K562 (cell line): ENCODE data around the gene DBP. TPM values are rescaled to one million over a fixed set of nuclear protein-coding genes. Genes with fewer than 3 reads are reported as not detected.

ENCODE experiments used
- CHD2 ChIP-seq: IDR thresholded peaks from 2 replicates; pipeline ENCODE4 v1.6.1; 2011; ENCODE audit warnings: low read depth, low read length
- CXXC5 ChIP-seq: fragments of 250-450 bp; sonication (Bioruptor Pico); IDR thresholded peaks from 2 replicates; pipeline ENCODE4 v1.8.0; 2022; ENCODE audit warnings: inconsistent platforms, mild to moderate bottlenecking, moderate library complexity
- ESRRA ChIP-seq: fragments of 450-650 bp; IDR thresholded peaks from 2 replicates; pipeline ENCODE4 v1.6.1; 2014; ENCODE audit warnings: low read depth, mild to moderate bottlenecking, moderate library complexity, borderline replicate concordance
- FIP1L1 ChIP-seq: fragments of 200-400 bp; formaldehyde crosslinking; IDR thresholded peaks from 2 replicates; pipeline ENCODE4 v1.6.1; 2018; ENCODE audit warnings: mild to moderate bottlenecking, low read depth, low read length; ENCODE audit not compliant: poor library complexity, severe bottlenecking
- HNRNPLL ChIP-seq: fragments of 200-400 bp; formaldehyde crosslinking; IDR thresholded peaks from 2 replicates; pipeline ENCODE4 v1.6.1; 2017; ENCODE audit warnings: low read length, low read depth, mild to moderate bottlenecking; ENCODE audit not compliant: poor library complexity, severe bottlenecking
- MBD2 ChIP-seq: sonication (generic); IDR thresholded peaks from 2 replicates; pipeline ENCODE4 v1.6.1; 2016; ENCODE audit warnings: low read depth, borderline replicate concordance
- NFYB ChIP-seq: IDR thresholded peaks from 2 replicates; pipeline ENCODE4 v1.6.1; 2011; ENCODE audit warnings: mild to moderate bottlenecking, moderate library complexity; ENCODE audit not compliant: insufficient read length; ENCODE audit errors: extremely low read depth
- POLR2G ChIP-seq: fragments of 200-400 bp; formaldehyde crosslinking; IDR thresholded peaks from 2 replicates; pipeline ENCODE4 v1.6.1; 2017; ENCODE audit warnings: low read depth, mild to moderate bottlenecking, antibody characterized with exemption, low read length, moderate library complexity
- POU5F1 ChIP-seq: fragments of 150-350 bp; IDR thresholded peaks from 2 replicates; pipeline ENCODE4 v1.6.1; 2014; ENCODE audit warnings: borderline replicate concordance, low read length, low read depth, mild to moderate bottlenecking; ENCODE audit not compliant: partially characterized antibody
- RBM34 ChIP-seq: fragments of 200-400 bp; formaldehyde crosslinking; IDR thresholded peaks from 2 replicates; pipeline ENCODE4 v1.6.1; 2018; ENCODE audit warnings: low read length, borderline replicate concordance; ENCODE audit not compliant: insufficient read depth
- YY1 ChIP-seq, 3 experiments: IDR thresholded peaks; 2 replicates each; pipeline ENCODE4 v1.6.1; 2011; ENCODE audit warnings: low read length in 2 of 3, mild to moderate bottlenecking in 2 of 3, moderate library complexity in 2 of 3, borderline replicate concordance in 1 of 3, control low read depth in 1 of 3, low read depth in 1 of 3; ENCODE audit not compliant: insufficient read depth in 3 of 3, insufficient replicate concordance in 2 of 3, control insufficient read depth in 1 of 3, insufficient read length in 1 of 3; ENCODE audit errors: extremely low read depth in 1 of 3
- polyA plus RNA-seq, 8 experiments: library from polyadenylated mRNA; depleted of rRNA in 4 of 8; stranded (reverse) in 5 of 8; unstranded in 3 of 8; fragments of >200 nt; fragmentation: Nextera tagmentation in 2 of 8; fragmentation: Illumina TruSeq in 1 of 8; extraction: Ambion mirVana in 2 of 8; extraction: Trizol in 1 of 8; gene quantifications; 2 replicates each; pipeline versions ENCODE4 v1.2.1 to v1.2.3, GENCODE V29; 2011 to 2014; ENCODE audit warnings: inconsistent platforms in 1 of 8, missing spikeins in 1 of 8
- total RNA-seq, 7 experiments: library from RNA; depleted of rRNA in 6 of 7; stranded (reverse); fragments of >200 nt in 6 of 7; fragmentation: Illumina TruSeq in 2 of 7; extraction: Trizol in 2 of 7; gene quantifications; 2 replicates each; pipeline versions ENCODE4 v1.2.1 to v1.2.3, GENCODE V29; 2011 to 2021; ENCODE audit warnings: low replicate concordance in 1 of 7
- TF ChIP-seq, protein P1 (sequence below): conservative IDR thresholded peaks from 2 replicates; pipeline ENCODE4 v1.6.1; 2011; ENCODE audit warnings: low read depth, mild to moderate bottlenecking, low read length; ENCODE audit not compliant: control insufficient read depth
- TF ChIP-seq, protein P2 (sequence below), 2 experiments: IDR thresholded peaks; 2 replicates each; pipeline ENCODE4 v1.6.1; 2011; ENCODE audit warnings: borderline replicate concordance in 1 of 2, control low read depth in 1 of 2, low read depth in 1 of 2, low read length in 1 of 2, mild to moderate bottlenecking in 1 of 2, mixed read lengths in 1 of 2, moderate library complexity in 1 of 2; ENCODE audit not compliant: insufficient read depth in 1 of 2, insufficient read length in 1 of 2, poor library complexity in 1 of 2, severe bottlenecking in 1 of 2; ENCODE audit errors: extremely low read depth in 1 of 2
- TF ChIP-seq, protein P3 (sequence below): fragments of 250-450 bp; sonication (Bioruptor Pico); IDR thresholded peaks from 2 replicates; pipeline ENCODE4 v1.5.0; 2021
- TF ChIP-seq, protein P4 (sequence below): sonication (generic); formaldehyde crosslinking; IDR thresholded peaks from 2 replicates; pipeline ENCODE4 v1.8.1; 2023; ENCODE audit warnings: mild to moderate bottlenecking, missing genetic modification reagents, moderate library complexity
- TF ChIP-seq, protein P5 (sequence below): sonication (generic); formaldehyde crosslinking; IDR thresholded peaks from 2 replicates; pipeline ENCODE4 v1.8.0; 2022; ENCODE audit warnings: mild to moderate bottlenecking, missing genetic modification reagents
- TF ChIP-seq, protein P6 (sequence below), 2 experiments: fragments of 450-650 bp; conservative IDR thresholded peaks; 2 replicates each; pipeline ENCODE4 v1.6.1; 2017; ENCODE audit warnings: mild to moderate bottlenecking in 2 of 2, moderate library complexity in 2 of 2

Gene DBP
- total and polyA plus RNA-seq, 9 of the 15 experiments (the other 6 are each of a cell fraction or from before 2014, with no cell fraction given) = 0.25 to 5.5 (median 1.8) TPM

DNA sequence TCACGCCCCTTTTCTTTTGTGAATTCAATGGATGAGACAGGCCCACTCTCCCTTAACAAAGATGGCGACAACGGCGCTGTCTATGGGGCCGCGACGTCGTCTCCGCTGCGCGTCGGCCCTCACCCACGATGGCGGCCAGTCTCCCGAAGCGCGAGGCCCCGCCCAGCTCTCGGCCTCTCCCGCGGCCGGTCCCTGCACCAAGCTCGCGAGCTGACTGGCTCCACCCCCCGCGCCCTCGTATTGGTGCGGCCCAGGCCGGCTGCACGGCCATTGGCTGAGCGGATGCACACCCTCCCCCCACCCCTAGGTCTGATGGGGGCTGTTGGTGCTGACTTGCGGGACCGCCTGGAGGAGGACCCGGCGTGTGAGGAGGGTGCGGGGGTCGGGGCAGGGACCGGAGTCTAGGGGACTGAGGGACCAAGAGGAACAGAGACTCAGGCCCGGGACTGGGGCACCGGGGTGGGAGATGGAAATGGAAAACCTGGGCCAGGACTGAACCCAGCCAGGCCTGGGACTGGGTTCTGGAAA lies 13.0 kb downstream of the DBP start (continued):
- TF ChIP-seq, protein P1, sequence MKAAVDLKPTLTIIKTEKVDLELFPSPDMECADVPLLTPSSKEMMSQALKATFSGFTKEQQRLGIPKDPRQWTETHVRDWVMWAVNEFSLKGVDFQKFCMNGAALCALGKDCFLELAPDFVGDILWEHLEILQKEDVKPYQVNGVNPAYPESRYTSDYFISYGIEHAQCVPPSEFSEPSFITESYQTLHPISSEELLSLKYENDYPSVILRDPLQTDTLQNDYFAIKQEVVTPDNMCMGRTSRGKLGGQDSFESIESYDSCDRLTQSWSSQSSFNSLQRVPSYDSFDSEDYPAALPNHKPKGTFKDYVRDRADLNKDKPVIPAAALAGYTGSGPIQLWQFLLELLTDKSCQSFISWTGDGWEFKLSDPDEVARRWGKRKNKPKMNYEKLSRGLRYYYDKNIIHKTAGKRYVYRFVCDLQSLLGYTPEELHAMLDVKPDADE = peak; percentile 20; the same call in 1 of the 2 replicates
- TF ChIP-seq, protein P2, sequence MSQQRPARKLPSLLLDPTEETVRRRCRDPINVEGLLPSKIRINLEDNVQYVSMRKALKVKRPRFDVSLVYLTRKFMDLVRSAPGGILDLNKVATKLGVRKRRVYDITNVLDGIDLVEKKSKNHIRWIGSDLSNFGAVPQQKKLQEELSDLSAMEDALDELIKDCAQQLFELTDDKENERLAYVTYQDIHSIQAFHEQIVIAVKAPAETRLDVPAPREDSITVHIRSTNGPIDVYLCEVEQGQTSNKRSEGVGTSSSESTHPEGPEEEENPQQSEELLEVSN (IDR thresholded peaks at IDR 0.05; ENCODE audit: borderline replicate concordance in 1 of 2, extremely low read depth in 1 of 2, insufficient read depth in 1 of 2, insufficient read length in 1 of 2, low read depth in 1 of 2, low read length in 1 of 2, poor library complexity in 1 of 2, severe bottlenecking in 1 of 2) = peak in 1 of 2 experiments; percentile 47
- TF ChIP-seq, protein P3, sequence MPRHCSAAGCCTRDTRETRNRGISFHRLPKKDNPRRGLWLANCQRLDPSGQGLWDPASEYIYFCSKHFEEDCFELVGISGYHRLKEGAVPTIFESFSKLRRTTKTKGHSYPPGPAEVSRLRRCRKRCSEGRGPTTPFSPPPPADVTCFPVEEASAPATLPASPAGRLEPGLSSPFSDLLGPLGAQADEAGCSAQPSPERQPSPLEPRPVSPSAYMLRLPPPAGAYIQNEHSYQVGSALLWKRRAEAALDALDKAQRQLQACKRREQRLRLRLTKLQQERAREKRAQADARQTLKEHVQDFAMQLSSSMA = no peak
- TF ChIP-seq NFYB (peak; percentile 77), CHD2 (peak; percentile 91), FIP1L1 (no peak), YY1 (IDR thresholded peaks at IDR 0.05; ENCODE audit: borderline replicate concordance in 1 of 3, control insufficient read depth in 1 of 3, extremely low read depth in 1 of 3, insufficient read depth in 3 of 3, insufficient read length in 1 of 3, insufficient replicate concordance in 2 of 3, low read depth in 1 of 3, low read length in 2 of 3) (peak; percentile 99 to 100 (median 100)), CXXC5 (CRISPR knock-in tag) (peak; percentile 88), POLR2G (peak; percentile 77), HNRNPLL (peak; percentile 44), ESRRA (peak; percentile 23; the same call in 1 of the 2 replicates), POU5F1 (peak; percentile 44), MBD2 (peak; percentile 89; the same call in 1 of the 2 replicates), RBM34 (0 out of 2 replicates have a peak, but pooled peaks have one; percentile 43)
- TF ChIP-seq, protein P4, sequence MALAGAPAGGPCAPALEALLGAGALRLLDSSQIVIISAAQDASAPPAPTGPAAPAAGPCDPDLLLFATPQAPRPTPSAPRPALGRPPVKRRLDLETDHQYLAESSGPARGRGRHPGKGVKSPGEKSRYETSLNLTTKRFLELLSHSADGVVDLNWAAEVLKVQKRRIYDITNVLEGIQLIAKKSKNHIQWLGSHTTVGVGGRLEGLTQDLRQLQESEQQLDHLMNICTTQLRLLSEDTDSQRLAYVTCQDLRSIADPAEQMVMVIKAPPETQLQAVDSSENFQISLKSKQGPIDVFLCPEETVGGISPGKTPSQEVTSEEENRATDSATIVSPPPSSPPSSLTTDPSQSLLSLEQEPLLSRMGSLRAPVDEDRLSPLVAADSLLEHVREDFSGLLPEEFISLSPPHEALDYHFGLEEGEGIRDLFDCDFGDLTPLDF (CRISPR knock-in tag) = 0 out of 2 replicates have a peak, but pooled peaks have one; percentile 25
- TF ChIP-seq, protein P5, sequence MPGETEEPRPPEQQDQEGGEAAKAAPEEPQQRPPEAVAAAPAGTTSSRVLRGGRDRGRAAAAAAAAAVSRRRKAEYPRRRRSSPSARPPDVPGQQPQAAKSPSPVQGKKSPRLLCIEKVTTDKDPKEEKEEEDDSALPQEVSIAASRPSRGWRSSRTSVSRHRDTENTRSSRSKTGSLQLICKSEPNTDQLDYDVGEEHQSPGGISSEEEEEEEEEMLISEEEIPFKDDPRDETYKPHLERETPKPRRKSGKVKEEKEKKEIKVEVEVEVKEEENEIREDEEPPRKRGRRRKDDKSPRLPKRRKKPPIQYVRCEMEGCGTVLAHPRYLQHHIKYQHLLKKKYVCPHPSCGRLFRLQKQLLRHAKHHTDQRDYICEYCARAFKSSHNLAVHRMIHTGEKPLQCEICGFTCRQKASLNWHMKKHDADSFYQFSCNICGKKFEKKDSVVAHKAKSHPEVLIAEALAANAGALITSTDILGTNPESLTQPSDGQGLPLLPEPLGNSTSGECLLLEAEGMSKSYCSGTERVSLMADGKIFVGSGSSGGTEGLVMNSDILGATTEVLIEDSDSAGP = no peak
- TF ChIP-seq, protein P6, sequence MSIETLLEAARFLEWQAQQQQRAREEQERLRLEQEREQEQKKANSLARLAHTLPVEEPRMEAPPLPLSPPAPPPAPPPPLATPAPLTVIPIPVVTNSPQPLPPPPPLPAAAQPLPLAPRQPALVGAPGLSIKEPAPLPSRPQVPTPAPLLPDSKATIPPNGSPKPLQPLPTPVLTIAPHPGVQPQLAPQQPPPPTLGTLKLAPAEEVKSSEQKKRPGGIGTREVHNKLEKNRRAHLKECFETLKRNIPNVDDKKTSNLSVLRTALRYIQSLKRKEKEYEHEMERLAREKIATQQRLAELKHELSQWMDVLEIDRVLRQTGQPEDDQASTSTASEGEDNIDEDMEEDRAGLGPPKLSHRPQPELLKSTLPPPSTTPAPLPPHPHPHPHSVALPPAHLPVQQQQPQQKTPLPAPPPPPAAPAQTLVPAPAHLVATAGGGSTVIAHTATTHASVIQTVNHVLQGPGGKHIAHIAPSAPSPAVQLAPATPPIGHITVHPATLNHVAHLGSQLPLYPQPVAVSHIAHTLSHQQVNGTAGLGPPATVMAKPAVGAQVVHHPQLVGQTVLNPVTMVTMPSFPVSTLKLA (conservative IDR thresholded peaks at IDR 0.05) = peak; percentile 66 to 70
